Endothelial cell of umbilical vein (primary cell): Measurements from ENCODE around the gene ACVR2B. TPM values are rescaled to one million over a fixed set of nuclear protein-coding genes. Genes with fewer than 3 reads are reported as not detected.

Experiments
- BruUV-seq: library from RNA; stranded (reverse); fragments of 400-500 nt; replicated peaks from 2 replicates; lab custom pipeline; 2021; lab: Mats Ljungman, UMichigan
- CTCF ChIA-PET: fragments of 300-600, 350-600 bp; sonication (Branson Sonifier 250); formaldehyde crosslinking; loops from one replicate; lab custom pipeline; 2021; ENCODE audit warnings: antibody characterized with exemption, inconsistent platforms; lab: Charles Lee
- POLR2A ChIA-PET: fragments of 300-600, 350-600 bp; sonication (Branson Sonifier 250); formaldehyde crosslinking; loops from one replicate; lab custom pipeline; 2021; ENCODE audit warnings: antibody characterized with exemption, inconsistent platforms; lab: Charles Lee
- DNase-seq: peaks from one replicate; pipeline ENCODE4 v3.0.0-alpha.2; 2011; ENCODE audit warnings: low read depth, low spot score
- FAIRE-seq: peaks from 2 replicates; lab custom pipeline; 2011; peaks lifted over from hg19 to GRCh38; lab: Jason Lieb, UNC
- H2AFZ ChIP-seq: 2 replicates; pipeline ENCODE4 v1.6.0; 2012; ENCODE audit warnings: low read depth, low read length, control low read depth, inconsistent platforms
- H3K27ac ChIP-seq: 2 replicates; pipeline ENCODE4 v1.5.1; 2011; ENCODE audit warnings: low read depth, mild to moderate bottlenecking, control low read depth, low read length, moderate library complexity; ENCODE audit not compliant: insufficient read depth
- H3K27me3 ChIP-seq, 2 experiments: 2 replicates each; pipeline versions ENCODE4 v1.6.0 to v1.6.1; 2011; ENCODE audit warnings: low read length in 2 of 2, mixed read lengths in 1 of 2; ENCODE audit not compliant: control insufficient read depth in 2 of 2, insufficient read depth in 2 of 2
- H3K36me3 ChIP-seq, 2 experiments: 2 replicates in 1 of 2; 3 replicates in 1 of 2; pipeline ENCODE4 v1.5.1; 2011; ENCODE audit warnings: low read length in 2 of 2, mild to moderate bottlenecking in 1 of 2, moderate library complexity in 1 of 2; ENCODE audit not compliant: control insufficient read depth in 2 of 2, insufficient read depth in 2 of 2; ENCODE audit errors: extremely low read depth in 1 of 2
- H3K4me1 ChIP-seq: 3 replicates; pipeline ENCODE4 v1.5.1; 2011; ENCODE audit warnings: mild to moderate bottlenecking, low read length; ENCODE audit not compliant: control insufficient read depth, insufficient read depth; ENCODE audit errors: extremely low read depth
- H3K4me2 ChIP-seq: 2 replicates; pipeline ENCODE4 v1.6.1; 2011; ENCODE audit warnings: low read length, control low read depth, mixed read lengths; ENCODE audit not compliant: insufficient read depth
- H3K4me3 ChIP-seq, 3 experiments: fragments of 200-600 bp in 1 of 3; sonication (generic), shearing (Covaris generic) in 1 of 3; replicated peaks in 1 of 3; 2 replicates each; pipeline ENCODE4 v1.5.1; 2011 to 2016; ENCODE audit warnings: control low read depth in 3 of 3, low read length in 3 of 3, mild to moderate bottlenecking in 2 of 3, inconsistent platforms in 1 of 3, low read depth in 1 of 3, moderate library complexity in 1 of 3; ENCODE audit not compliant: insufficient read depth in 1 of 3
- H3K79me2 ChIP-seq: 2 replicates; pipeline ENCODE4 v1.6.0; 2012; ENCODE audit warnings: low read length, inconsistent platforms; ENCODE audit not compliant: control insufficient read depth, insufficient read depth
- H3K9ac ChIP-seq: replicated peaks from 2 replicates; pipeline ENCODE3; 2011; ENCODE audit warnings: low read length, control low read depth; ENCODE audit not compliant: insufficient read depth; ENCODE audit errors: extremely low read depth
- H3K9me1 ChIP-seq: replicated peaks from 3 replicates; pipeline ENCODE4 v1.6.0; 2011; ENCODE audit warnings: mild to moderate bottlenecking, low read length; ENCODE audit not compliant: control insufficient read depth, insufficient read depth; ENCODE audit errors: extremely low read depth
- H3K9me3 ChIP-seq: replicated peaks from 2 replicates; pipeline ENCODE4 v1.5.1; 2012; ENCODE audit warnings: low read length, inconsistent platforms; ENCODE audit not compliant: control insufficient read depth, insufficient read depth
- H4K20me1 ChIP-seq: replicated peaks from 2 replicates; pipeline ENCODE3; 2011; ENCODE audit warnings: mild to moderate bottlenecking, low read length; ENCODE audit not compliant: control insufficient read depth, insufficient read depth; ENCODE audit errors: extremely low read depth
- CTCF ChIP-seq, 2 donors: IDR thresholded peaks; 1 replicate in 1 of 2; 2 replicates in 1 of 2; pipeline ENCODE4 v1.5.1; 2011; ENCODE audit warnings: low read length in 2 of 2, mild to moderate bottlenecking in 2 of 2, moderate library complexity in 2 of 2, control low read depth in 1 of 2, inconsistent platforms in 1 of 2, low read depth in 1 of 2; ENCODE audit not compliant: insufficient read depth in 1 of 2; ENCODE audit errors: extremely low read depth in 1 of 2
- EZH2 ChIP-seq: IDR thresholded peaks from 2 replicates; pipeline ENCODE4 v1.6.1; 2012; ENCODE audit warnings: borderline replicate concordance, low read depth, mild to moderate bottlenecking, moderate library complexity, low read length, inconsistent platforms; ENCODE audit not compliant: severe bottlenecking
- FOS ChIP-seq: IDR thresholded peaks from 2 replicates; pipeline ENCODE4 v1.6.1; 2011; ENCODE audit warnings: mild to moderate bottlenecking, low read length, moderate library complexity, borderline replicate concordance; ENCODE audit not compliant: insufficient read depth
- GATA2 ChIP-seq: IDR thresholded peaks from 2 replicates; pipeline ENCODE4 v1.7.0; 2011; ENCODE audit warnings: low read depth, mild to moderate bottlenecking, moderate library complexity, mixed read lengths, low read length; ENCODE audit not compliant: insufficient read length, insufficient read depth
- JUN ChIP-seq: IDR thresholded peaks from 2 replicates; pipeline ENCODE4 v1.6.1; 2011; ENCODE audit warnings: borderline replicate concordance, low read depth; ENCODE audit not compliant: insufficient read length, insufficient read depth
- MAX ChIP-seq: IDR thresholded peaks from 2 replicates; pipeline ENCODE4 v1.6.1; 2011; ENCODE audit not compliant: insufficient read depth, insufficient read length
- MYC ChIP-seq: IDR thresholded peaks from one replicate; pipeline ENCODE4 v1.6.1; 2011; ENCODE audit warnings: mild to moderate bottlenecking, low read depth, low read length
- POLR2A ChIP-seq: IDR thresholded peaks from 2 replicates; pipeline ENCODE4 v1.6.1; 2012; ENCODE audit warnings: low read depth, mild to moderate bottlenecking, control low read depth, low read length
- POLR2AphosphoS5 ChIP-seq: IDR thresholded peaks from 2 replicates; pipeline ENCODE4 v1.6.1; 2012; ENCODE audit warnings: low read depth, mild to moderate bottlenecking, control low read depth, low read length, moderate library complexity; ENCODE audit not compliant: insufficient read depth
- dilution Hi-C: fragments of 300-500 bp; cut with MboI; formaldehyde crosslinking; loops from one replicate; pipeline ENCODE4 v1.15.0; 2019; ENCODE audit warnings: low sequenced_read_pairs; ENCODE audit not compliant: extremely low pct_ligation_motif_present
- intact Hi-C: fragments of 100-400 bp; cut with micrococcal nuclease; formaldehyde crosslinking; loops from one replicate; pipeline ENCODE4 v1.10.0; 2022
- polyA plus RNA-seq, 4 experiments: library from polyadenylated mRNA; depleted of rRNA in 3 of 4; stranded (reverse) in 3 of 4; unstranded in 1 of 4; fragments of >200 nt; gene quantifications; 2 replicates each; pipeline versions ENCODE4 v1.2.1 to v1.2.3, GENCODE V29; 2011 to 2012; ENCODE audit warnings: missing spikeins in 1 of 4
- total RNA-seq: library from RNA; stranded (reverse); gene quantifications from 2 replicates; pipeline ENCODE4 v1.2.3, GENCODE V29; 2021

ACVR2B gene
- total and polyA plus RNA-seq, 2 donors (not counting 3 experiments of a cell fraction or from before 2014, with no cell fraction given), result 2.0 to 4.9 TPM

- no peaks in the 10 kb centered on the region for H3K4me1 ChIP-seq
- no peaks in the 10 kb centered on the region for H4K20me1 ChIP-seq
- DNase-seq (no peak), FAIRE-seq (no peak)
- no peaks in the 10 kb centered on the region for H3K27me3 ChIP-seq
- BruUV-seq, result no TSS peak
- no peak overlapping the region for H3K27ac ChIP-seq
- H3K79me2 ChIP-seq, result no peaks in the 10 kb centered on the region
- no peak overlapping the region for H3K9ac ChIP-seq
- no peak overlapping the region for H3K4me3 ChIP-seq
- no peaks in the 10 kb centered on the region for H3K9me3 ChIP-seq
- no peak for TF ChIP-seq CTCF (IDR thresholded peaks at IDR 0.05; ENCODE audit: extremely low read depth in 1 of 2, insufficient read depth in 1 of 2, low read depth in 1 of 2, low read length in 2 of 2)
- H3K4me2 ChIP-seq, result no peak overlapping the region
- intact Hi-C loops (no loop called here), dilution Hi-C loops (no loop called here)
- POLR2A ChIA-PET, result no interaction called here
- no peaks in the 10 kb centered on the region for H3K9me1 ChIP-seq
- H3K36me3 ChIP-seq, result peaks cover 0 to 12% of the 10 kb centered on the region in 2 experiments
- CTCF ChIA-PET, result interaction anchor here (1.3 to 1.9 kb wide), 4 partner anchors 12 to 153 kb away, joined by 5 to 8 read pairs (median 5); partner anchors contain the start of gene EXOG
- H2AFZ ChIP-seq, result no peak overlapping the region
Observed at GRCh38 chr3:38509732-38510131, 56.0 kb downstream of the ACVR2B start.

- H3K79me2 ChIP-seq, result no peaks in the 10 kb centered on the region
- H4K20me1 ChIP-seq, result no peaks in the 10 kb centered on the region
- POLR2A ChIA-PET, result no interaction called here
- BruUV-seq, result no TSS peak
- no peak overlapping the region for H3K4me2 ChIP-seq
- CTCF ChIA-PET, result interaction anchor here (1.2 to 1.9 kb wide), 4 partner anchors 11 to 152 kb away, joined by 5 to 8 read pairs (median 6); partner anchors contain the start of gene EXOG
- DNase-seq (no peak), FAIRE-seq (no peak)
- dilution Hi-C loops, result no loop called here
- TF ChIP-seq CTCF (IDR thresholded peaks at IDR 0.05; ENCODE audit: extremely low read depth in 1 of 2, insufficient read depth in 1 of 2, low read depth in 1 of 2, low read length in 2 of 2) (no peak), GATA2 (no peak), JUN (no peak), POLR2A (no peak), MYC (no peak), EZH2 (no peak), FOS (no peak), POLR2AphosphoS5 (no peak), MAX (no peak)
- no peaks in the 10 kb centered on the region for H3K4me1 ChIP-seq
- intact Hi-C loops, result no loop called here
- H3K9me1 ChIP-seq, result no peaks in the 10 kb centered on the region
- H2AFZ ChIP-seq, result no peak overlapping the region
- H3K4me3 ChIP-seq, result no peak overlapping the region
- no peak overlapping the region for H3K9ac ChIP-seq
- no peak overlapping the region for H3K27ac ChIP-seq
- no peaks in the 10 kb centered on the region for H3K27me3 ChIP-seq
- H3K9me3 ChIP-seq, result no peaks in the 10 kb centered on the region
- H3K36me3 ChIP-seq, result peaks cover 3 to 12% of the 10 kb centered on the region in 2 experiments
Observed at GRCh38 chr3:38510631-38511030, 56.9 kb downstream of the ACVR2B start.
